Sigmoid colon (tissue), 7 donors: ENCODE measurements around the gene MAP7D2. TPM values are rescaled to one million over a fixed set of nuclear protein-coding genes. Genes with fewer than 3 reads are reported as not detected.

Experiments used
- DNase-seq: peaks from one replicate; pipeline ENCODE4 v3.0.0-alpha.2; 2019
- H3K27ac ChIP-seq, 4 donors: fragments of 200-600 bp; sonication (generic); one replicate each; pipeline ENCODE4 v1.5.1; 2016 to 2019; ENCODE audit warnings: mild to moderate bottlenecking in 1 of 4
- H3K27me3 ChIP-seq, 3 donors: fragments of 200-600 bp; sonication (generic); one replicate each; pipeline ENCODE4 v1.5.1; 2019; ENCODE audit warnings: mild to moderate bottlenecking in 1 of 3
- H3K36me3 ChIP-seq, 4 donors: fragments of 200-600 bp; sonication (generic); one replicate each; pipeline ENCODE4 v1.5.1; 2016 to 2019
- H3K4me1 ChIP-seq, 4 donors: fragments of 200-600 bp; sonication (generic); one replicate each; pipeline ENCODE4 v1.5.1; 2017 to 2019
- H3K4me3 ChIP-seq, 4 donors: fragments of 200-600 bp; sonication (generic); one replicate each; pipeline ENCODE4 v1.5.1; 2017 to 2019; ENCODE audit warnings: mild to moderate bottlenecking in 2 of 4, moderate library complexity in 1 of 4
- H3K9me3 ChIP-seq, 4 donors: fragments of 200-600 bp in 3 of 4; sonication (generic) in 3 of 4; one replicate each; pipeline versions ENCODE4 v1.5.1 to v1.6.1; 2013 to 2019
- EP300 ChIP-seq, 4 donors: sonication (generic); formaldehyde crosslinking; IDR thresholded peaks; one replicate each; pipeline ENCODE4 v1.6.1; 2017; ENCODE audit warnings: antibody characterized with exemption in 4 of 4
- POLR2A ChIP-seq, 2 donors: fragments of 450-650 bp; IDR thresholded peaks; one replicate each; pipeline ENCODE4 v1.6.1; 2016; ENCODE audit warnings: antibody characterized with exemption in 2 of 2, mild to moderate bottlenecking in 2 of 2, moderate library complexity in 2 of 2
- POLR2AphosphoS5 ChIP-seq, 4 donors: sonication (generic); formaldehyde crosslinking; IDR thresholded peaks; one replicate each; pipeline ENCODE4 v1.6.1; 2017; ENCODE audit warnings: antibody characterized with exemption in 4 of 4
- WGBS, 2 donors: extraction: QIAGEN DNeasy Blood & Tissue Kit; methylation state at CpG; one replicate each; pipeline ENCODE4 v1.1.7; 2013; 5-methylcytosine and 5-hydroxymethylcytosine counted together
- intact Hi-C: fragments of 100-400 bp; cut with DNase I; formaldehyde crosslinking; loops from one replicate; pipeline ENCODE4 v1.15.1; 2023
- polyA plus RNA-seq, 3 donors: library from polyadenylated mRNA; stranded (reverse); fragments of 200-250 nt; gene quantifications; one replicate each; pipeline ENCODE4 v1.2.3, GENCODE V29; 2013
- total RNA-seq, 4 donors: library from RNA; depleted of rRNA; stranded (reverse); fragments of >200 nt; gene quantifications; one replicate each; pipeline ENCODE4 v1.1.0, GENCODE V29; 2016
- TF ChIP-seq, protein P1 (sequence below), 4 experiments: fragments of 450-650 bp in 3 of 4; fragments of 200-600 bp in 1 of 4; IDR thresholded peaks; one replicate each; pipeline ENCODE4 v1.5.1; 2016 to 2019; ENCODE audit warnings: antibody characterized with exemption in 4 of 4, mild to moderate bottlenecking in 3 of 4, moderate library complexity in 2 of 4
- donor health status: healthy with polysubstance abuse.
- donor health status: Bipolar disorder and iron deficiency.
- donor health status: healthy.

Gene MAP7D2
- total and polyA plus RNA-seq, 7 donors, result 0.66 to 2.5 (median 1.4) TPM

DNA sequence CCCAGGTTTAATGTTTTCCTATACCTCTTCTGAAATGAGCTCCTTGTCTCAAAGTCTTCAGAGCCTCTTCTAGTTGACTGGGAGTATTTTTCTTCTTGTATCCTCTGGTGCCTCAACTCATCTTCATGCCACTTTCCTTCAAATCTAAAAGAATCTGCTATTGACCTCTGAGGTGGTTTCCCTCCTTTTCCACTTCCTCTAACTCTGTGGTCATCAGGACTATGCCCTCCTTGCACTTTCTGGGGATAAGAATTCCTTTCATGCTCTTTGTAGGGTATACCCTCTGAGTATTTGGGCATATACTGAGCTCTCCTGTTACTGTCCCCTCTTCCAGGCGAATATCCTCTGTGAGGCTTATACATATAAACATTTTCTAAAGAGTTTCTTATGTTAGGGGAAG, 150.7 kb downstream of the MAP7D2 start:
- 94 to 100% methylated on average over 1 of the region's 1 CpG for WGBS, 2 donors
- intact Hi-C loops, result no loop called here
- Histone ChIP-seq H3K4me1 (no peaks in the 10 kb centered on the region), H3K36me3 (peaks cover 0 to 10% (median 2%) of the 10 kb centered on the region in 4 donors), H3K27me3 (no peaks in the 10 kb centered on the region), H3K4me3 (no peak overlapping the region), H3K9me3 (no peaks in the 10 kb centered on the region), H3K27ac (no peak overlapping the region)
- TF ChIP-seq, protein P1, sequence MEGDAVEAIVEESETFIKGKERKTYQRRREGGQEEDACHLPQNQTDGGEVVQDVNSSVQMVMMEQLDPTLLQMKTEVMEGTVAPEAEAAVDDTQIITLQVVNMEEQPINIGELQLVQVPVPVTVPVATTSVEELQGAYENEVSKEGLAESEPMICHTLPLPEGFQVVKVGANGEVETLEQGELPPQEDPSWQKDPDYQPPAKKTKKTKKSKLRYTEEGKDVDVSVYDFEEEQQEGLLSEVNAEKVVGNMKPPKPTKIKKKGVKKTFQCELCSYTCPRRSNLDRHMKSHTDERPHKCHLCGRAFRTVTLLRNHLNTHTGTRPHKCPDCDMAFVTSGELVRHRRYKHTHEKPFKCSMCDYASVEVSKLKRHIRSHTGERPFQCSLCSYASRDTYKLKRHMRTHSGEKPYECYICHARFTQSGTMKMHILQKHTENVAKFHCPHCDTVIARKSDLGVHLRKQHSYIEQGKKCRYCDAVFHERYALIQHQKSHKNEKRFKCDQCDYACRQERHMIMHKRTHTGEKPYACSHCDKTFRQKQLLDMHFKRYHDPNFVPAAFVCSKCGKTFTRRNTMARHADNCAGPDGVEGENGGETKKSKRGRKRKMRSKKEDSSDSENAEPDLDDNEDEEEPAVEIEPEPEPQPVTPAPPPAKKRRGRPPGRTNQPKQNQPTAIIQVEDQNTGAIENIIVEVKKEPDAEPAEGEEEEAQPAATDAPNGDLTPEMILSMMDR (IDR thresholded peaks at IDR 0.05), result no peak
- TF ChIP-seq EP300 (IDR thresholded peaks at IDR 0.05), result no peak
- no peak for DNase-seq

- intact Hi-C loops, result no loop called here
- Histone ChIP-seq H3K36me3 (peaks cover 0 to 10% (median 2%) of the 10 kb centered on the region in 4 donors), H3K27ac (no peak overlapping the region), H3K4me3 (no peak overlapping the region), H3K27me3 (no peaks in the 10 kb centered on the region), H3K9me3 (no peaks in the 10 kb centered on the region), H3K4me1 (no peaks in the 10 kb centered on the region)
- 75 to 83% methylated on average over 9 of the region's 9 CpGs for WGBS, 2 donors
- DNase-seq, result no peak
- TF ChIP-seq, protein P1 (IDR thresholded peaks at IDR 0.05), result no peak
- no peak for TF ChIP-seq POLR2A (IDR thresholded peaks at IDR 0.05)
These were observed 152.5 kb downstream of the MAP7D2 start for GRCh38 chrX:19964017-19964710.

DNA sequence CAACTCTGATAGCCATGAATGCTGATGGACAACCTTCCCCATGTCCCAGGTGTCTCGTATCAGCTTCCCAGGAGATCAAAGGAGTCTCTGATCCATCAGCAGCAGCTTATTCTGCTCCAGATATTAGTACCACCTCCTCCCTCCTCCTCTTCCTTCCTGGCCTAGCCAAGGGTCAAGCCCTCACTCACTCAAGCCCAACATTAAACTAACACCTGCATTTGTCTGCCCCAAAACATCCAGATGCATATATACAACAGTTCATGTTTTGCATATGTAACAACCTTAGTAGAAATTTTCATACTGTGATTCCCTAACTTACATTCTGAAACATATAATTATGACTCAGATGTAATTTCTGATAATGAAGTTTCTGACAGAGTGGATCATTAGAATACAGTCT, 155.8 kb downstream of the MAP7D2 start:
- intact Hi-C loops, result no loop called here
- peaks cover 0 to 8% (median 2%) of the 10 kb centered on the region in 4 donors for H3K36me3 ChIP-seq
- WGBS, 2 donors, result 87 to 93% methylated on average over 1 of the region's 1 CpG
- H3K27ac ChIP-seq, result no peak overlapping the region
- no peak for DNase-seq
- no peak overlapping the region for H3K4me3 ChIP-seq
- TF ChIP-seq EP300 (IDR thresholded peaks at IDR 0.05), result no peak
- TF ChIP-seq POLR2AphosphoS5 (IDR thresholded peaks at IDR 0.05), result no peak
- TF ChIP-seq, protein P1 (IDR thresholded peaks at IDR 0.05), result no peak
- no peak for TF ChIP-seq POLR2A (IDR thresholded peaks at IDR 0.05)
- no peaks in the 10 kb centered on the region for H3K9me3 ChIP-seq
- no peaks in the 10 kb centered on the region for H3K27me3 ChIP-seq
- peaks cover 0 to 10% (median 0%) of the 10 kb centered on the region in 4 donors for H3K4me1 ChIP-seq

GRCh38 chrX:19958552-19959486, 157.9 kb downstream of the MAP7D2 start:
- no peak for TF ChIP-seq POLR2AphosphoS5 (IDR thresholded peaks at IDR 0.05)
- no peak for TF ChIP-seq EP300 (IDR thresholded peaks at IDR 0.05)
- 50 to 81% methylated on average over 6 of the region's 6 CpGs for WGBS, 2 donors
- no peak for DNase-seq
- Histone ChIP-seq H3K27ac (no peak overlapping the region), H3K4me3 (no peak overlapping the region), H3K27me3 (no peaks in the 10 kb centered on the region), H3K36me3 (no peaks in the 10 kb centered on the region), H3K4me1 (peaks cover 0 to 10% (median 0%) of the 10 kb centered on the region in 4 donors), H3K9me3 (no peaks in the 10 kb centered on the region)
- intact Hi-C loops, result no loop called here

- intact Hi-C loops, result no loop called here
- Histone ChIP-seq H3K36me3 (peaks cover 0 to 12% (median 0%) of the 10 kb centered on the region in 4 donors), H3K9me3 (no peaks in the 10 kb centered on the region), H3K4me3 (no peak overlapping the region), H3K4me1 (peaks cover 0 to 10% (median 0%) of the 10 kb centered on the region in 4 donors), H3K27ac (no peak overlapping the region), H3K27me3 (no peaks in the 10 kb centered on the region)
- TF ChIP-seq, protein P1 (IDR thresholded peaks at IDR 0.05), result no peak
- no peak for TF ChIP-seq POLR2AphosphoS5 (IDR thresholded peaks at IDR 0.05)
- TF ChIP-seq POLR2A (IDR thresholded peaks at IDR 0.05), result no peak
- TF ChIP-seq EP300 (IDR thresholded peaks at IDR 0.05), result no peak
- 87 to 92% methylated on average over 6 of the region's 6 CpGs for WGBS, 2 donors
- DNase-seq, result no peak
These were observed 159.8 kb downstream of the MAP7D2 start for GRCh38 chrX:19956923-19957322.
